HG02798 (cell line): ENCODE data around the gene ZNF337.
"Not testable (repeated sequence)": the region's sequence is repeated elsewhere in the genome, so short reads cannot be mapped to it uniquely, and the experiment has no call there.

ENCODE experiments used
- ATAC-seq: cut with Tn5 transposase; IDR thresholded peaks from one replicate; pipeline ENCODE4 v1.9.1; 2021; ENCODE audit warnings: mild to moderate bottlenecking; ENCODE audit not compliant: unreplicated experiment, poor library complexity

The ZNF337 gene

DNA sequence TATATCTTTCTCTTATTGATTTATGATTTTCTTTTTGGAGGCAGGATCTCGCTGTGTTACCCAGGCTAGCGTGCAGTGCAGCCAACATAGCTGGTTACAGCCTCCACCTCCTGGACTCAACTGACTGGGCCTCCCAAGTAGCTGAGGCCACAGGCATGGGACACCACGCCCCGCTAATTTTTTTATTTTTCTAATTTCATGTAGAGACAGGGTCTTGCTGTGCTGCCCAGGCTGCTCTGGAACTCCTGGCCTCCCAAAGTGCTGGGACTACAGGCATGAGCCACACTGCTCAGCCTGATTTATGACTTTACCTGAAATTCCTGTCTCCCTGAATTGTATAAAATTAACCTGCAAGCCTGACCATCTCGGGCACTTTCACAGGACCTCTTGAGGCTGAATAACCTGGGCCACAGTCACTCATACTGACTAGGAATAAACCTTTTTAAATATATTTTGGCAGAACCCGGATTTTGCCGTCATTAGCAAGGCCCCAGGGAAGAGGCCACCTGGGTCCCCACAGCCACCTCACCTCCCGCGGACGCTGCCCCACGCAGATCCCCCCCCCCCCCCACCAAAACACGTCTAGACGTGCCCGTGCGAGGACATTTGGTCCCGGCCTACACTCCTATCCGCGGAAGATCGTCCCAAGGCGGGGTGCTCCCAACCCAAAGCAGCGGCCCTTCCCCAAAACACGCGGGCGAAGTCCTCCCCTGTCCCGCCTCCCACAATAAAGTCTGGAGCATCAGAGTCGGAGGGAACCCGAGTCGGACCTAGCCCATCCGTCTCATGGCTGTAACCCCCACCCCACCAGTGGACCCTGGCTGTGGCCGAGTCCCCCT, 902 bp downstream of the ZNF337 start:
- ATAC-seq = no peak

DNA sequence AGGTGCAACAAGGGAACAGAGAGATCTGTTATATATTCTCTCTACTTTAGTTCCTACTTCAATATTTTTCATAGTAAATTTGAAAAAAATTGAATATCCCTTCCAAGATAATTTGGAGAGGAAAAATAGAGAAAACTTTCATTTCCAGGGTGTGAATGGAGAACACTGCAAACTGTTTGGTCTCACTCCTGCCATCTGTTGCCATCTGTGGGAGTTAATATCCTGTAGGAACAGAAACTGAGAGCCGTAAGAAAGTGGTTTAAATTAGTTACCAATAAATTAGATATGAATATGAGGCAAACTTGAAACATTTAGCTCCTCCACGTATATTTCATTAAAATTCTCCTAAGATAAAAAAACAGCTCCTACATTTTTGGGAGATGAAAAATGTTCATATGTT, 4.2 kb downstream of the ZNF337 start:
- ATAC-seq = no peak

DNA sequence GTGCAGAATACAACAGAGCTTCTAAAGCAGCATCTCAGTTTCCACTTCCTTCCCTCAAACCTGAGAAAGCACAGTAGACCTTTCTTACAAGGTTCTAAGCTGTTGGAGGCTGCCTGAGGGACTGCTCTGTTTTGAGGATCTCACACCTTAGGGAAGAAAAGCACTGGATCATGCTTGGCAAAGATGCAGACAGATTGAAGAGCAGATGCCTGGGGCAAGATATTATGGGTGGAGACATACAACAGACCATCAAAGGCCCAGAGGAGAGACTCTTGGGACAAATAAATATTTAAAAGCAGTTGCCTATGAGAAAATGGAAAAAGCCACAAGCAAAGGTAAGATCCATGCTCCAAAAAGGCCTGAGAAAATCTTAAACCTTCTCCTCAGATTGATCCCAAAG, 6.2 kb downstream of the ZNF337 start:
- ATAC-seq = no peak

DNA sequence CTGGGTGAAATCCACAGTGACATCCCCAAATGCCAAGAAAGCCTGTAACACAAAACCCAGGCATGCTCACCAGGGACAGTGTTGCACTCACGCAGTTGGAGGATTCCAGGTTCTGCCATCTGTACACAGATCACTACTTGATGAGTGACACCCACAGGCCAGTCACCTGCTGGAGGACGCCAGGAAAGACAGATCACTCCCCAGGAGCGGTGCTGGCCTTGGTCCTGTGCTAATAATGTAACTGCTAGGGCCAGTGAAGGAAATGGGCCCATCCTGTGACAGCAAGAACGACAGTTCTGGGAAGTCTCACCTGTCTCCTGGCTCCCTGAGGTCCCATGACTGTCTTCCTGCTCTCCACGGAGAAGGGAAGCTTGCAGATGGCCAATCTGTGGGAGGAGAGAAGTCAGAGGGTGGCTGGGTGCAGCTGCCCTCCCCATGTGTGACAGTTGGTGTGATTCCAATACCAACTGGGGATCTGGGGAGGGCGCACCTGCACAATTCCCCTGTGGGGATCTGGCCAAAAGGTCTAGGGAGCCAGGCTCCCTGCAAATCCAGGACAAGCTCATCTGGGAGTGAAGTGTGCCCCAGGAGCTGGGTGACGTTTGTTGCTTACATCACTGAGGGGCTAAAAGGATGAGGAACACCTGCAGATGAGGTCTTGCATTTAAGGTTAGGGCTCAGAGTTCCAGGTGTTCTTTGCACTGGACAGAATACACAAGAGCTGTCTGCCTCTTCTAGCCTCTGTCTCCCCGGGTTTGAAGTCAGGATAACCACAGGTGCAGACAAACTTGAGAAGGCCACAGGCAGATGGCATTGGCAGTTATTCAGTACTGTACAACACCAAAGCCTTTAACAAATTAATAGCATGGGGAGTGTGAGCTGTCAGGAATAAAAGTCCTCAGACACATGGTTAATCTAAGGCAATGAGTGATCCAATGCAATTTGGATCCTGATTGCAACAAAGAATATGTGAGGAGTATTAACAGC, 10.3 kb downstream of the ZNF337 start:
- ATAC-seq = peak; percentile 25

DNA sequence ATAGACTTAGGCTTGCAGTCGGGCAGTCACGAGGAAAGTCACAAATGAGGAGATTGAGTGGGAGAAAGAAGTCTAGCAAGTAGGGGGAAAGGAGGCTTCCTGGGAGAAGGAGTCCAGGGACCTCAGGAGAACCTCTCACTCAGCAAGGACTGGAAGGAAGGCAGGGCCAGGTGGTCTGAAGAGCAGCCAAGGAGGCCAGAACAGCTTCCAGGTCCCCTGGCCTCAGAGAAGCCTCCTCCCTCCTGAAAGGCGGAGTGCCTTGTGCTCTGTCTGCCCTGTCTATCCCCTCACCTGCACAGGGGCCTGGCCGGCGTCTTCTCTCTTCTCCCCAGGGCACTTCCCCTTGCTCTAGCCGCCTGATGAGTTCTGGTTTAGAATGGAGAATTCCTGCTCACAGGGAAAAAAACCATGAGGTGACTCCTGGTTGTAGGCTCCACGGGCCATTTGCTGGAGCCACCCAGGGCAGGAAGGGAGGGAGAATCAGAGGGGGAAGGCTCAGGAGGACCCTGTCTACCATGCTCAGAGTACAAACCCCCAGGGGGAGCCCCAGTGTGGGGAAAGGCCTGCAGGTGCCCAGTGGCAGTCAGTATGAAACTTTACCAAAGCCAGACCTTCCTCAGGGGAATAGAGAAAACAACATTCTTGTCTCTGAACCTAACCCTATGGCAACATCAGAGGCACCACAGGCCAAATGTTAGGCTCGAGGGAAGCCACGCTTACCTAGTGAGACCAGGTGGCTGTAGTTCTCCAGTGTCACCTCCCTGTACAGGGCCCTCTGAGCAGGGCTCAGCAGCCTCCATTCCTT, 11.2 kb downstream of the ZNF337 start:
- ATAC-seq = peak; percentile 90

DNA sequence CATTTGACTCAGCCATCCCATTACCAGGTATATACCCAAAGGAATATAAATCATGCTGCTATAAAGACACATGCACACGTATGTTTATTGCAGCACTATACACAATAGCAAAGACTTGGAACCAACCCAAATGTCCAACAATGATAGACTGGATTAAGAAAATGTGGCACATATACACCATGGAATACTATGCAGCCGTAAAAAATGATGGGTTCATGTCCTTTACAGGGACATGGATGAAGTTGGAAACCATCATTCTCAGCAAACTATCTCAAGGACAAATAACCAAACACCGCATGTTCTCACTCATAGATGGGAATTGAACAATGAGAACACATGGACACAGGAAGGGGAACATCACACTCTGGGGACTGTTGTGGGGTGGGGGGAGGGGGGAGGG, 12.8 kb downstream of the ZNF337 start:
- ATAC-seq = not testable (repeated sequence)

DNA sequence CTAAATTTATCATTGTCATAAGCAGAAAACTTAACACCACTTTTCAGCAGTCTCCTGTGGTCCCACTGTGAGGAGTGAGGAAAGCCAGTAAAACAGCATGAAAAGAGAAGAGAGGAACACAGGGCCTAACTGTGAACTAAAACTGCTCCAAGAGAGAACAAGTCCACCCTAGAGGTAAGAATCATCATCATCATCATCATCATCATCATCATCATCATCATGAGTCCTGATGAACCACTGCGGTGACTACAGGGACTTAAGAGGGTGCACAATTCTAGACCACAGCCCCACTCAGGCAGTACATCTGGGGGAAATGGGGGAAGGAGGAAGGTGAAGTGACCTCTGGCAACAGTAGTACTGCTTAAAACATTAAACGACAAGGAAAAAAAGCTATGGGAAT, 13.6 kb downstream of the ZNF337 start:
- ATAC-seq = no peak

DNA sequence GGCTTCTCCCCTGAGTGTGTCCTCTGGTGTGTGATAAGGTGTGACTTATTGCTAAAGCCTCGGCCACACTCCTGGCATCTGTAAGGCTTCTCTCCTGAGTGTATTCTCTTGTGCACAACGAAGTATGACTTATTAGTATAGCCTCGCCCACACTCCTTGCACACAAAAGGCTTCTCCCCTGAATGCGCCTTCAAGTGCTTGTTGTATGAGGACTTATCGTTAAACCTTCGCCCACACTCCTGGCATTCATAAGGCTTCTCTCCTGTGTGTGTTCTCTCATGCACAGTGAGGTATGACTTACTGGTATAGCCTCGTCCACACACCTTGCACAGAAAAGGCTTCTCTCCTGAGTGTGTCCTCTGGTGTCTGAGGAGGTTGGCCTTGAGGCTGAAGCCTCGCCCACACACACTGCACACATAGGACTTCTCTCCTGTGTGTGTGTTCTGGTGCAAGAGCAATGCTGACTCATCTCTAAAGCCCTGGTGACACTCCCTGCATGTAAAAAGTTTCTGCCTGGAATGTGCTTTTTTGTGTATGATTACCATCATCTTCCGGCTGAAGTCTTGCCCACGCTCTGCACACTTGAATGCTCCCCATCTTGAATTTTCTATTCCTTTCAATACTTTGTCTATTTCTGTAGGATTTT, 20.4 kb downstream of the ZNF337 start:
- peak; percentile 75 for ATAC-seq

DNA sequence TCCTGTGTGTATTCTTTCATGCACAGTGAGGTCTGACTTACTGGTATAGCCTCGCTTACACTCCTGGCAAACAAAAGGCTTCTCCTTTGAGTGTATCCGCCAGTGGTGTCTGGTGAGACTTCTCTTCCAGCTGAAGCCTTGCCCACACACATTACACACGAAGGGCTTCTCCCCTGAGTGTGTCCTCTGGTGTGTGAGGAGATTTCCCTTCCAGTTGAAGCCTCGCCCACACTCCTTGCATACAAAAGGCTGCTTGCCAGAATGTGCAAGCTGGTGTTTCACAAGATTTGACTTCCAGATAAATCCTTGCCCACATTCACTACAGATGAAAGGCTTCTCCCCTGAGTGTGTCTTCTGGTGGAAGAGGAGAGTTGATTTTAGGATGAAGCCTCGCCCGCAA, 21.5 kb downstream of the ZNF337 start:
- no peak for ATAC-seq

DNA sequence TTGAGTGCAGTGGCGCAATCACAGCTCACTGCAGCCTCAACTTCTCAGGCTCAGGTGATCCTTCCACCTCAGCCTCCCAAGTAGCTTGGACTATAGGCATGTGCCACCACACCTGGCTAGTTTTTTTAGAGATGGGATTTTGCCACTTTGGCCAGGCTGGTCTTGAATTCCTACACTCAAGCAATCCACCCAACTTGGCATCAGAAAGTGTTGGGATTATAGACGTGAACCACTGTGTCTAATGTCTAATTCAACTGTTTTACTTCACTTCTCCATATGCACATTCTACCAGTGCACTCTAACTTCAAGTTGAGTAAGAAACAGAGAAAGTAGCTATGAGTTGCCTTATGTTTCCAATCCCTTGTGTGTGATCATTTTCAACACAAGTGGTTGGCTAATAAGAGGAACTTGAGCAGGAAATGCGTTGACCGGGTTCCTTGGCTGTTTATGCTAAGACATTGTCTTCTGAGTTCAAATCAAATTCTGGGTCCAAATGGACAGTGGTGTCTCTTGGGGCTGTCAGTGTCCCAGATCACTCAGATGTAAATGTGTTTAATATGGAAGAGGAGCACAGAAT, 23.9 kb downstream of the ZNF337 start:
- no peak for ATAC-seq

DNA sequence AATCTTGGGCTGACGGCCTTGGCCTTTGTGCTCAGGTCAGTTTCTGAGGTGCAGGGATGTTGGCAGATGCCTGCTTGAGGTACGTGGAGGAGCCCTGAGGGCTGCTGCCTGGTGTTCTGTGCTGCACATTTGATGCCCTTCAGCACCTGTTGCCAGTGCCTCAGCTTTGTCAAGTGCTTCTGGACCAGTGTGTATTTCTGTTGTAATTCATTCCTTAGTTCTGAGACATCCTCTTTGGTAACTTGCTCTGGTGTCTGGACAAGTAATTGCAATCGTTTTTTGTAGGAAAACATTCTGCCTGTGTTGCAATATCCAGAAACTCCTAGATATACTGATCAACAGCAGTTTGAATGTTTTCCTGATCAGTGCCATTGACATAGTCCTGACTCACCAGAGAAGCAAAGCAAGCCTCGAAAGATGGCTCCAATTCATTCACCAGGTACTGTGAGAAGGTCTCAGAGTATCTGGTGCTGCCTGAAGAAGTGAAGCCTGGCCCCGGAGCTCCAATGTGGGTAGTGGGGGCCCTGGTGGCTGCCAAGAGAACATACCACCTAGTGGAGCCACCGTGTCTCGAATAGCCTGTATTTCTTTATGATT, 26.7 kb downstream of the ZNF337 start:
- no peak for ATAC-seq

DNA sequence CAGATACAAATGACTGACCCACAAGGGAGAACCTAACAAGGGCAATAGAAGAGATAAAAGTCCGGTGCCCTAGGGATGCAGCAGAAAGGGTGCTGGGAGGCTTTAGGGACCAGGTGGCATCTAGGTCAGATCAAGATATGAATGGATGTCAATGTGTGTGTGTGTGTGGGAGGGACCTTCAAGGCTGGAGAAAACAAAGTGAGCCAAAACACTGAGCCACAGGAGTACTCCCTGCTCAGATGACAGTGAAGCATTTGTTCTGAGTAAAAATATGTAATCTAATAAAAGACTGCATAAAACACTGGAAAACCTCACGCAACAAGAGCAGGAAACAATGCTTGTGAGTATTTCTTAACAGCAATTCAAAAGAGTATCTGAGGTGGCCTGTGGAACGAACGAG, 28.2 kb downstream of the ZNF337 start:
- no peak for ATAC-seq

DNA sequence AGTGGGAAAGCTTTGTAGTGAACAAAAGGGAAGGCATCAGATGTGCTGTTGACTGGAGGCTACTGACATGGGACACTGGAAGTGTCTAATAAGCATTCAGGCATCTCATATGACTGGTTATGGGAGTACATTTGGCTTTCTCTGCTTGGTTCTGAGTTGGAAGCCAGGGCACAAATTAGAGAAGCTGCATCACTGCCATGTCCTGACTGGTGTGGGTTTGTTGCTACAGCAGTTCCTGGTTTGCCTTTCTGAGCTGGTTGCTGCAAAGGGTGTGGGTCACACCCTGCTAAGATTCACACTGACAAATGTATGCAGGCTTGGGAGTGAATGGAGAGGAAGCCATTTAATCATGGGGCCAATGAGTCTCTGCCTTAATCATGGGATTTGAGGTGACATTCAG, 36.7 kb downstream of the ZNF337 start:
- no peak for ATAC-seq

DNA sequence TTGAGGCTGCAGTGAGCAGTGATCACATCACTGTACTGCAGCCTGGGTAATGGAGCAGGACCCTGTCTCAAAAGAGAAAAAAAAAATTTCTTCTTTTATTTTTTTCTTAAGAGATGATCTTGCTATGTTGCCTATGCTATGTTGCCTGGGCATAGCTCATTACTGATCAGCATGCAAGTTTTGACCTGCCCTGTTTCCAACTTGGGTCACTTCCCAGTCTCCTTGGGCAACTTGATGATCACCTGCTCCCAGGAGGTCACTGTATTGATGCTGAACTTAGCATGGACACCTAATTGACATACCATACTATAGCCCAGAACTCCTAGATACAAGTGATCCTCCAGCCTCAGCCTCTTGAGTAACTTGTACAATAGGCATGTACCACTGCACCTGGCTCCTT, 42.2 kb downstream of the ZNF337 start:
- ATAC-seq = no peak

DNA sequence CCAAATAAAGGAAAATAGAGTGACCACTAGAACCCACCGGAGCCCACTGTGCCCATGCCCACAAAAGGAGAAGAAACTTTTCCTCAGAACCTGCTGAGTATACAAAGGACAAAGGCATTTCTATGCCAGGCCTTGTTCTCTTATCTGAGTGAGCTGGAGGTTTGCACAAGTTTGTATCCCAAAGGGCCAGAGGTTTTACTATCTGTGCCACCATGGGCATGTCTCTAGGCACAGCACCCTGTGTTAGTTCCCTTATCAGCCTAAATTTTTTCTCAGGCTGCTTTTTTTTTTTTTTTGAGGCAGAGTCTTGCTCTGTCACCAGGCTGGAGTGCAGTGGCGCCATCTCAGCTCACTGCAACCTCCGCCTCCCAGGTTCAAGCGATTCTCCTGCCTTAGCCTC, 43.8 kb downstream of the ZNF337 start:
- not testable (repeated sequence) for ATAC-seq

DNA sequence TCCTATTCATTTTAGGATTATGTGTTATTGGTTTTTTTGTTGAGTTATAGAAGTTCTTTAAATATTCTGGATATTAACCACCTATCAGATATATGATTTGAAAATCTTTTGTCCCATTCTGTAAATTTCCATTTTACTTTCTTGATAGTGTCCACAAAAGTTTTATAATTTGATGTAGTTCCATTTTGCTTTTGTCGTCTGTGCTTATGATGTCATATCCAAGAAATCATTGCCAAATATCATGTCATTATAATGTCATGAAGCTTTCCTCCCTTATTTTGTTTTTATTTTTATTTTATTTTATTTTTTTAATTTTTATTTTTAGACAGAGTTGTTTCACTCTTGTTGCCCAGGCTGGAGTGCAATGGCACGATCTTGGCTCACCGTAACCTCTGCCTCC, 51.8 kb downstream of the ZNF337 start:
- ATAC-seq = no peak

DNA sequence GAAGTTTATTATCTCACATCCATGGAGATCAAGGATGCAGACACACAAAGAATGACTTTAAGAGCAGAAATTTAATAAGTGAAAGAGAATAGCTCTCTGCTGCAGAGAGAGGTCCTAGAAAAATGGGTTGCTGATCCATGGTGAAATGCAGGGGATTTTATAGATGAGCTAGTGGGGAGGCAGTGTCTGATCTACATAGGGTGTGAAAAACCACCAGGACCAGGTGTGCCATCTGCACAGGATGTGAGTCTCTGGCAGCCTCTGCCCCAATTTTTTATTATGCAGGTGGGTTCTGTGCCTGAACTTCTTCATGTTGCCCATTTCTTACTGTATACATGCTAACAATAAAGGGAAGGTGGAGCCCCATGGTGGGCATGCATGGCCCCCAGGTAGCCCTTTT, 52.9 kb downstream of the ZNF337 start:
- no peak for ATAC-seq

DNA sequence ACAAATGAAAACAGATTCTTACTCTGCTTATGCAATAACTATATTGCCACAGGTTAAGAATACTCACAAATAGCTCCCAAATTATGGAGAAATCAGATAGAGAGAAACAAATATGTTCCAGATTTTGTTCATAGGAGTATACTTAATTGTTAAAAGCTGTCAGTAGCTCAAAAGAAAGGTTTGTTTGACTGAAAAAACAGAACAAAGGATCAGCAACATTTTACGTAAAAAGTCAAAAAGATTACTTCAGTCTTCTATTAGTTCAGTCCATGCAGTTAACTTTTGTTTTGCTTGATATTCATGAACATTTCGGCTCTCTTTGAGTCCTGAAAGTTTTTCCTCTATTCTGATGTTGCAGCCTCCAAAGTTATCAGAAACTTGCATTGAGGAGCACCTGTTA, 59.4 kb downstream of the ZNF337 start:
- no peak for ATAC-seq
